ENCODE data around the gene ALDH5A1. TPM values are rescaled to one million over a fixed set of nuclear protein-coding genes. Genes with fewer than 3 reads are reported as not detected.

Gene ALDH5A1
- total and polyA plus RNA-seq, 2 of the 13 experiments (the other 11 are each of a cell fraction or from before 2014, with no cell fraction given): 12.8 to 32.5 TPM

DNA sequence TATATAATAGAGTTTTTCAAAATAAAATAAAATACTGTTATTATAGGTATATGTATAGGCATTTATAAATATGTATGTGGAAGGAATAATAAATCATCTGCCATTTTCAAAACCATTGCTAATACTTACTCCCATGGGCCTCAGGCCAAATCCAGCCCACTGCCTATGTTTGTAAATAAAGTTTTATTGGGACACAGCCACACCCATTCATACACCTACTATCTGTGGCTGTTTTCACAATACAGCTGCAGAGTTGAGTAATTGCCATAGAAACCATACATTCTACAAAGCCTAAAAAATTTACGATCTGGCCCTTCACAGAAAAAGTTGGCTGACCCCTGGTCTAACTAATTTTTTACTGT, 9.5 kb downstream of the ALDH5A1 start (continued):
- no peak for TF ChIP-seq ZNF510 (CRISPR knock-in tag; IDR thresholded peaks at IDR 0.05; ENCODE audit: low read depth)
- no peak for TF ChIP-seq ZNF326 (CRISPR knock-in tag; IDR thresholded peaks at IDR 0.05; ENCODE audit: borderline replicate concordance)
- 0 out of 2 replicates have a peak, but pooled peaks have one; percentile 1 for TF ChIP-seq NCOR1 (IDR thresholded peaks at IDR 0.05; ENCODE audit: borderline replicate concordance, low read length)
- TF ChIP-seq SAFB2 (CRISPR knock-in tag; IDR thresholded peaks at IDR 0.05; ENCODE audit: borderline replicate concordance, low read depth): no peak
- TF ChIP-seq SP1 (IDR thresholded peaks at IDR 0.05): no peak
- peak; percentile 72 for TF ChIP-seq SP1 (CRISPR knock-in tag; IDR thresholded peaks at IDR 0.05)
- TF ChIP-seq U2AF1 (optimal IDR thresholded peaks at IDR 0.05; ENCODE audit: low read depth, low read length): no peak
- no peak for TF ChIP-seq KLF11 (CRISPR knock-in tag; IDR thresholded peaks at IDR 0.05)
- TF ChIP-seq HDAC6 (IDR thresholded peaks at IDR 0.05; ENCODE audit: low read depth, low read length): no peak
- no peak for TF ChIP-seq HES4 (CRISPR knock-in tag; IDR thresholded peaks at IDR 0.05; ENCODE audit: borderline replicate concordance)
- TF ChIP-seq, protein P1, sequence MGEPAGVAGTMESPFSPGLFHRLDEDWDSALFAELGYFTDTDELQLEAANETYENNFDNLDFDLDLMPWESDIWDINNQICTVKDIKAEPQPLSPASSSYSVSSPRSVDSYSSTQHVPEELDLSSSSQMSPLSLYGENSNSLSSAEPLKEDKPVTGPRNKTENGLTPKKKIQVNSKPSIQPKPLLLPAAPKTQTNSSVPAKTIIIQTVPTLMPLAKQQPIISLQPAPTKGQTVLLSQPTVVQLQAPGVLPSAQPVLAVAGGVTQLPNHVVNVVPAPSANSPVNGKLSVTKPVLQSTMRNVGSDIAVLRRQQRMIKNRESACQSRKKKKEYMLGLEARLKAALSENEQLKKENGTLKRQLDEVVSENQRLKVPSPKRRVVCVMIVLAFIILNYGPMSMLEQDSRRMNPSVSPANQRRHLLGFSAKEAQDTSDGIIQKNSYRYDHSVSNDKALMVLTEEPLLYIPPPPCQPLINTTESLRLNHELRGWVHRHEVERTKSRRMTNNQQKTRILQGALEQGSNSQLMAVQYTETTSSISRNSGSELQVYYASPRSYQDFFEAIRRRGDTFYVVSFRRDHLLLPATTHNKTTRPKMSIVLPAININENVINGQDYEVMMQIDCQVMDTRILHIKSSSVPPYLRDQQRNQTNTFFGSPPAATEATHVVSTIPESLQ (CRISPR knock-in tag; conservative IDR thresholded peaks at IDR 0.05): no peak
- no peak for TF ChIP-seq BRCA1 (CRISPR knock-in tag; IDR thresholded peaks at IDR 0.05)

Data from HepG2 (cell line).